ENCODE data around the gene ARHGAP9.

ARHGAP9 gene

GRCh38 chr12:57487597-57488401 is 8.1 kb upstream of the ARHGAP9 start, which contains the start of gene MARS1 (continued):
- TF ChIP-seq, protein P1, sequence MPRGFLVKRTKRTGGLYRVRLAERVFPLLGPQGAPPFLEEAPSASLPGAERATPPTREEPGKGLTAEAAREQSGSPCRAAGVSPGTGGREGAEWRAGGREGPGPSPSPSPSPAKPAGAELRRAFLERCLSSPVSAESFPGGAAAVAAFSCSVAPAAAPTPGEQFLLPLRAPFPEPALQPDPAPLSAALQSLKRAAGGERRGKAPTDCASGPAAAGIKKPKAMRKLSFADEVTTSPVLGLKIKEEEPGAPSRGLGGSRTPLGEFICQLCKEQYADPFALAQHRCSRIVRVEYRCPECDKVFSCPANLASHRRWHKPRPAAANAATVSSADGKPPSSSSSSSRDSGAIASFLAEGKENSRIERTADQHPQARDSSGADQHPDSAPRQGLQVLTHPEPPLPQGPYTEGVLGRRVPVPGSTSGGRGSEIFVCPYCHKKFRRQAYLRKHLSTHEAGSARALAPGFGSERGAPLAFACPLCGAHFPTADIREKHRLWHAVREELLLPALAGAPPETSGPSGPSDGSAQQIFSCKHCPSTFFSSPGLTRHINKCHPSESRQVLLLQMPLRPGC (tag by site-specific recombination; IDR thresholded peaks at IDR 0.05): no peak; the same call in 1 of the 2 replicates
- no peak for TF ChIP-seq ZNF571 (tag by site-specific recombination; IDR thresholded peaks at IDR 0.05)
- TF ChIP-seq ZNF791 (tag by site-specific recombination; IDR thresholded peaks at IDR 0.05): no peak
- TF ChIP-seq ZBTB7A (tag by site-specific recombination; IDR thresholded peaks at IDR 0.05; ENCODE audit: low read depth): 0 out of 2 replicates have a peak, but pooled peaks have one; percentile 76
- peak; percentile 72 for TF ChIP-seq ZNF335 (tag by site-specific recombination; conservative IDR thresholded peaks at IDR 0.05)
- no peak; the same call in 1 of the 2 replicates for TF ChIP-seq ATF2 (tag by site-specific recombination; IDR thresholded peaks at IDR 0.05; ENCODE audit: low read depth)
- TF ChIP-seq ZNF521 (tag by site-specific recombination; IDR thresholded peaks at IDR 0.05): no peak
- no peak for TF ChIP-seq ZNF433 (tag by site-specific recombination; IDR thresholded peaks at IDR 0.05; ENCODE audit: low read depth)
- no peak for TF ChIP-seq ZNF350 (tag by site-specific recombination; IDR thresholded peaks at IDR 0.05)
- TF ChIP-seq ZNF391 (tag by site-specific recombination; IDR thresholded peaks at IDR 0.05; ENCODE audit: borderline replicate concordance, low read depth): no peak
- 0 out of 2 replicates have a peak, but pooled peaks have one; percentile 14 for TF ChIP-seq ZNF266 (tag by site-specific recombination; IDR thresholded peaks at IDR 0.05; ENCODE audit: low read depth)
- no peak for TF ChIP-seq ZNF114 (tag by site-specific recombination; IDR thresholded peaks at IDR 0.05)
- no peak for TF ChIP-seq ZNF146 (tag by site-specific recombination; IDR thresholded peaks at IDR 0.05)
- TF ChIP-seq ZSCAN4 (tag by site-specific recombination; IDR thresholded peaks at IDR 0.05): no peak
- no peak for TF ChIP-seq ZNF549 (tag by site-specific recombination; IDR thresholded peaks at IDR 0.05)
- TF ChIP-seq ZNF280C (tag by site-specific recombination; IDR thresholded peaks at IDR 0.05): no peak
- TF ChIP-seq ZNF175 (tag by site-specific recombination; IDR thresholded peaks at IDR 0.05): no peak
- peak; percentile 72; the same call in 1 of the 2 replicates for TF ChIP-seq ZNF501 (tag by site-specific recombination; IDR thresholded peaks at IDR 0.05)
- TF ChIP-seq ZNF701 (tag by site-specific recombination; IDR thresholded peaks at IDR 0.05): 0 out of 2 replicates have a peak, but pooled peaks have one; percentile 23
- TF ChIP-seq ZNF768 (tag by site-specific recombination; IDR thresholded peaks at IDR 0.05): no peak
- TF ChIP-seq ZNF621 (tag by site-specific recombination; IDR thresholded peaks at IDR 0.05): no peak
- TF ChIP-seq ZNF248 (tag by site-specific recombination; IDR thresholded peaks at IDR 0.05): no peak
- peak; percentile 94 for TF ChIP-seq KLF7 (tag by site-specific recombination; IDR thresholded peaks at IDR 0.05; ENCODE audit: borderline replicate concordance)
- TF ChIP-seq ZNF623 (tag by site-specific recombination; IDR thresholded peaks at IDR 0.05): no peak
- TF ChIP-seq, protein P2, sequence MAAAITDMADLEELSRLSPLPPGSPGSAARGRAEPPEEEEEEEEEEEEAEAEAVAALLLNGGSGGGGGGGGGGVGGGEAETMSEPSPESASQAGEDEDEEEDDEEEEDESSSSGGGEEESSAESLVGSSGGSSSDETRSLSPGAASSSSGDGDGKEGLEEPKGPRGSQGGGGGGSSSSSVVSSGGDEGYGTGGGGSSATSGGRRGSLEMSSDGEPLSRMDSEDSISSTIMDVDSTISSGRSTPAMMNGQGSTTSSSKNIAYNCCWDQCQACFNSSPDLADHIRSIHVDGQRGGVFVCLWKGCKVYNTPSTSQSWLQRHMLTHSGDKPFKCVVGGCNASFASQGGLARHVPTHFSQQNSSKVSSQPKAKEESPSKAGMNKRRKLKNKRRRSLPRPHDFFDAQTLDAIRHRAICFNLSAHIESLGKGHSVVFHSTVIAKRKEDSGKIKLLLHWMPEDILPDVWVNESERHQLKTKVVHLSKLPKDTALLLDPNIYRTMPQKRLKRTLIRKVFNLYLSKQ (tag by site-specific recombination; IDR thresholded peaks at IDR 0.05; ENCODE audit: borderline replicate concordance): no peak
- TF ChIP-seq ZNF585B (tag by site-specific recombination; IDR thresholded peaks at IDR 0.05): no peak
- TF ChIP-seq ZNF792 (tag by site-specific recombination; IDR thresholded peaks at IDR 0.05): no peak
- no peak for TF ChIP-seq MYNN (tag by site-specific recombination; IDR thresholded peaks at IDR 0.05; ENCODE audit: borderline replicate concordance)
- no peak for TF ChIP-seq REPIN1 (tag by site-specific recombination; IDR thresholded peaks at IDR 0.05; ENCODE audit: low read depth)
- TF ChIP-seq, protein P3, sequence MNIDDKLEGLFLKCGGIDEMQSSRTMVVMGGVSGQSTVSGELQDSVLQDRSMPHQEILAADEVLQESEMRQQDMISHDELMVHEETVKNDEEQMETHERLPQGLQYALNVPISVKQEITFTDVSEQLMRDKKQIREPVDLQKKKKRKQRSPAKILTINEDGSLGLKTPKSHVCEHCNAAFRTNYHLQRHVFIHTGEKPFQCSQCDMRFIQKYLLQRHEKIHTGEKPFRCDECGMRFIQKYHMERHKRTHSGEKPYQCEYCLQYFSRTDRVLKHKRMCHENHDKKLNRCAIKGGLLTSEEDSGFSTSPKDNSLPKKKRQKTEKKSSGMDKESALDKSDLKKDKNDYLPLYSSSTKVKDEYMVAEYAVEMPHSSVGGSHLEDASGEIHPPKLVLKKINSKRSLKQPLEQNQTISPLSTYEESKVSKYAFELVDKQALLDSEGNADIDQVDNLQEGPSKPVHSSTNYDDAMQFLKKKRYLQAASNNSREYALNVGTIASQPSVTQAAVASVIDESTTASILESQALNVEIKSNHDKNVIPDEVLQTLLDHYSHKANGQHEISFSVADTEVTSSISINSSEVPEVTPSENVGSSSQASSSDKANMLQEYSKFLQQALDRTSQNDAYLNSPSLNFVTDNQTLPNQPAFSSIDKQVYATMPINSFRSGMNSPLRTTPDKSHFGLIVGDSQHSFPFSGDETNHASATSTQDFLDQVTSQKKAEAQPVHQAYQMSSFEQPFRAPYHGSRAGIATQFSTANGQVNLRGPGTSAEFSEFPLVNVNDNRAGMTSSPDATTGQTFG (tag by site-specific recombination; IDR thresholded peaks at IDR 0.05; ENCODE audit: borderline replicate concordance): no peak

Measured in HEK293 (cell line).